GM12891 (cell line): Measurements from ENCODE around the gene NFATC1.

Source experiments
- DNase-seq: peaks from one replicate; pipeline ENCODE4 v3.0.0; 2011; ENCODE audit warnings: low spot score; ENCODE audit not compliant: insufficient read length
- FAIRE-seq: peaks from 2 replicates; lab custom pipeline; 2011; peaks lifted over from hg19 to GRCh38; lab: Jason Lieb, UNC
- PAX5 ChIP-seq: IDR thresholded peaks from 2 replicates; pipeline ENCODE4 v1.6.1; 2011; ENCODE audit warnings: low read length, moderate library complexity, mild to moderate bottlenecking; ENCODE audit not compliant: insufficient read depth, severe bottlenecking
- POLR2A ChIP-seq: IDR thresholded peaks from 2 replicates; pipeline ENCODE4 v1.6.1; 2011; ENCODE audit warnings: low read depth, low read length, control low read depth
- POLR2AphosphoS5 ChIP-seq: IDR thresholded peaks from 2 replicates; pipeline ENCODE4 v1.6.1; 2011; ENCODE audit warnings: low read depth, low read length, control low read depth
- POU2F2 ChIP-seq: IDR thresholded peaks from 2 replicates; pipeline ENCODE4 v1.6.1; 2011; ENCODE audit warnings: low read depth, mild to moderate bottlenecking, control low read depth, low read length, moderate library complexity
- SPI1 ChIP-seq: IDR thresholded peaks from 2 replicates; pipeline ENCODE4 v1.6.1; 2011; ENCODE audit warnings: low read depth, low read length, control low read depth
- TAF1 ChIP-seq: IDR thresholded peaks from 2 replicates; pipeline ENCODE4 v1.6.1; 2011; ENCODE audit warnings: low read depth, low read length, control low read depth

The NFATC1 gene

GRCh38 chr18:79489899-79490625 lies 94.3 kb downstream of the NFATC1 start:
- DNase-seq (no peak), FAIRE-seq (no peak)
- no peak for TF ChIP-seq POU2F2
- TF ChIP-seq PAX5: no peak
- TF ChIP-seq POLR2AphosphoS5: no peak
- TF ChIP-seq TAF1: no peak
- no peak for TF ChIP-seq SPI1
- TF ChIP-seq POLR2A: no peak

DNA sequence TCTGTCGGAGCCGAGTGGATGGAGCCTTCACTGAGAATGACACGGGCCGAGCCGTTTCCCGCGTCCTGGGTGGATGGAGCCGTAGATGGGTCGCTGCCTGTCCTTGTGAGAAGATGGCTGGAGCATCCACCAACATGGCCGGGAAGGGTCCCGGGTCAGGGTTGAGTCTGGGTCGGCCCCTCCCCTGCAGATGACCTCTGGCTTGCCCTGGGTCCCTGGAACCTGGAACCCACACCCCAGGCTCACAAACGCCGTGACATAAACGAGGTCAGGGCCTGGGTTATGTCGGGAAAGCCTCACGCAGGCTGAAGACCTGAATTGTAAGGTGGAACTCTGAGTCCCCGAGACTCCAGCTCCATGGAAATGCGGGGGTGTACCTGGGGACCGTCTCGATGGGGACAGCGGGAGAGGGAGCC lies 94.9 kb downstream of the NFATC1 start:
- FAIRE-seq (no peak), DNase-seq (no peak)
- no peak for TF ChIP-seq POU2F2

GRCh38 chr18:79491081-79491551 lies 95.4 kb downstream of the NFATC1 start:
- FAIRE-seq (no peak), DNase-seq (no peak)
- no peak for TF ChIP-seq POU2F2
- TF ChIP-seq TAF1: no peak
- no peak for TF ChIP-seq POLR2AphosphoS5
- no peak for TF ChIP-seq PAX5
- no peak for TF ChIP-seq POLR2A
- TF ChIP-seq SPI1: no peak

GRCh38 chr18:79493211-79493800 lies 97.6 kb downstream of the NFATC1 start:
- FAIRE-seq (no peak), DNase-seq (no peak)
- TF ChIP-seq TAF1: no peak
- TF ChIP-seq POLR2A: no peak

GRCh38 chr18:79493801-79494211 lies 98.1 kb downstream of the NFATC1 start:
- TF ChIP-seq SPI1 (no peak), TAF1 (no peak), POLR2A (no peak), PAX5 (no peak), POU2F2 (no peak), POLR2AphosphoS5 (no peak)
- FAIRE-seq (no peak), DNase-seq (no peak)

- FAIRE-seq: no peak
- DNase-seq: no peak
- TF ChIP-seq POLR2AphosphoS5 (no peak), POU2F2 (no peak), TAF1 (no peak), SPI1 (no peak)
These were observed 99.2 kb downstream of the NFATC1 start for GRCh38 chr18:79494936-79495335.

- no peak for TF ChIP-seq TAF1
- TF ChIP-seq POLR2AphosphoS5: no peak
- TF ChIP-seq POU2F2: no peak
- no peak for TF ChIP-seq PAX5
- TF ChIP-seq SPI1: no peak
- TF ChIP-seq POLR2A: no peak
- no peak for DNase-seq
- FAIRE-seq: peak; percentile 88
These were observed 99.9 kb downstream of the NFATC1 start for GRCh38 chr18:79495591-79496071.

- no peak for DNase-seq
- TF ChIP-seq PAX5: peak; percentile 43
- TF ChIP-seq POLR2A: no peak
- FAIRE-seq: peak; percentile 31
These were observed 100.7 kb downstream of the NFATC1 start for GRCh38 chr18:79496237-79496977.

- DNase-seq (no peak), FAIRE-seq (peak; percentile 60)
- TF ChIP-seq PAX5: no peak
- TF ChIP-seq POLR2AphosphoS5: no peak
- no peak for TF ChIP-seq POLR2A
- no peak for TF ChIP-seq TAF1
- no peak for TF ChIP-seq SPI1
- TF ChIP-seq POU2F2: no peak
These were observed 101.4 kb downstream of the NFATC1 start for GRCh38 chr18:79496978-79497637.
